Stimulated activated CD4-positive, alpha-beta T cell treated with anti-CD3 and anti-CD28 coated beads, Interleukin-1b, Interleukin-23, amount 100 ng/mL, for 48 hours (primary cell): ENCODE measurements around the gene OR4F15.

Experiments used
- DNase-seq: peaks from one replicate; pipeline ENCODE4 v3.0.0-alpha.2; 2020

OR4F15 gene

GRCh38 chr15:101804375-101804774 is 7.6 kb upstream of the OR4F15 start:
- no peak for DNase-seq

- no peak for DNase-seq
These were observed 7.1 kb upstream of the OR4F15 start for GRCh38 chr15:101804941-101805340.

GRCh38 chr15:101805605-101806345 is 6.2 kb upstream of the OR4F15 start:
- no peak for DNase-seq

- no peak for DNase-seq
These were observed 4.6 kb upstream of the OR4F15 start for GRCh38 chr15:101807345-101807945.

GRCh38 chr15:101808201-101808600 is 3.8 kb upstream of the OR4F15 start:
- DNase-seq: no peak

- no peak for DNase-seq
These were observed 1.5 kb upstream of the OR4F15 start for GRCh38 chr15:101810456-101810855.

GRCh38 chr15:101810876-101811275 is 1.1 kb upstream of the OR4F15 start:
- DNase-seq: no peak

- no peak for DNase-seq
These were observed 2.0 kb downstream of the OR4F15 start for GRCh38 chr15:101813803-101814534.

- no peak for DNase-seq
These were observed 8.8 kb downstream of the OR4F15 start for GRCh38 chr15:101820781-101821180.

- no peak for DNase-seq
These were observed 15.3 kb downstream of the OR4F15 start for GRCh38 chr15:101827257-101827656.

- DNase-seq: no peak
These were observed 16.8 kb downstream of the OR4F15 start for GRCh38 chr15:101828774-101829173.

- DNase-seq: no peak
These were observed 29.7 kb downstream of the OR4F15 start for GRCh38 chr15:101841656-101842055.

- no peak for DNase-seq
These were observed 32.9 kb downstream of the OR4F15 start for GRCh38 chr15:101844916-101845315.

- DNase-seq: no peak
These were observed 40.4 kb downstream of the OR4F15 start for GRCh38 chr15:101852356-101852755.
